GM10266 (cell line): Measurements from ENCODE around the gene WASL.
"Not testable (repeated sequence)": the region's sequence is repeated elsewhere in the genome, so short reads cannot be mapped to it uniquely, and the experiment has no call there.

Experiments
- DNase-seq: peaks from one replicate; pipeline ENCODE4 v3.0.0; 2012; ENCODE audit errors: extremely low spot score
- TF ChIP-seq, protein P1 (sequence below): IDR thresholded peaks from 2 replicates; pipeline ENCODE4 v1.5.1; 2012; ENCODE audit warnings: mild to moderate bottlenecking, low read depth; ENCODE audit not compliant: control insufficient read depth, insufficient read depth; ENCODE audit errors: missing control alignments

Gene WASL

DNA sequence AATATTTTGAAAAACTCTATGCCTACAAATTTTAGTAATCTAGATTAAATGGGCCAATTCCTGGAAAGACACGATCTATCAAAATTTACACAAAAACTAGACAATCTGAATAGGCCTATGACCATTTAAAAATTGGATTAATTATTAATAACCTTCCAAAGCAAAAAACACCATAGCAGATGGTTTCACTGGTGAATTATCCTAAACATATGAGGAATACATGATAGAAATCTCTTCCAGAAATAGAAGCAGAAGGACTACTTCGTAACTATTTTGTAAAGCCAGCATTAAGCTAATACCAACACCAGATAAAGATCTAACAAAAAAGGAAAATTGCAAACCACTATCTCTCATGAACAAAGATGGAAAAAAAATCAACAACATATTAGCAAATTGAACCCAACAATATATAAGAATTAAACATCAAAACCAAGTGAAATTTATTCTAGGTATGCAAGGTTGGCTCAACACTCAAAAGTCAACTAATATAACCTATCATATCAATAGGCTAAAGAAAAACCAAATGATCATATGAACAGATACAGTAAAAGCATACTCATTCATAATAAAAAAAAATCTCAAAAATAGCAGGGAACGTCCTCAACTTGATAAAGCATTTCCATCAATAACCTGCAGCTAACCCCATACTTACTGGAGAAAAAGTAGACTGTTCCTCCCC is 16.3 kb downstream of the WASL start:
- DNase-seq = no peak

DNA sequence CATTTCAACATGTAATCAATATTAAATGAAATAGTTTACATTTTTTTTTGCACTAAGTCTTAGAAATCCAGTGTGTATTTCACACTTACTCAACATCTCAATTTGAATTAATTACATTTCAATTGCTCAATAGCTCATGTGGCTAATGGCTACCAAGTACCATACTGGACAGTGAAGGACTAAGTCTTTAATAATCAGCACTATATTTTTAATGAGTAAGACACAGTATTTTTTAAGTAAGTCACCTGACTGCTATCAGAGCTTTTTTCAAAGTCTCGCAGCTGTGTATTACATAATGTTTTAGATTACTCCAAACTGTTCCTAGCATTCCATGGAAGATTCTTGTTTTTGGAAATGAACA is 19.6 kb downstream of the WASL start:
- DNase-seq = no peak
- TF ChIP-seq, protein P1, sequence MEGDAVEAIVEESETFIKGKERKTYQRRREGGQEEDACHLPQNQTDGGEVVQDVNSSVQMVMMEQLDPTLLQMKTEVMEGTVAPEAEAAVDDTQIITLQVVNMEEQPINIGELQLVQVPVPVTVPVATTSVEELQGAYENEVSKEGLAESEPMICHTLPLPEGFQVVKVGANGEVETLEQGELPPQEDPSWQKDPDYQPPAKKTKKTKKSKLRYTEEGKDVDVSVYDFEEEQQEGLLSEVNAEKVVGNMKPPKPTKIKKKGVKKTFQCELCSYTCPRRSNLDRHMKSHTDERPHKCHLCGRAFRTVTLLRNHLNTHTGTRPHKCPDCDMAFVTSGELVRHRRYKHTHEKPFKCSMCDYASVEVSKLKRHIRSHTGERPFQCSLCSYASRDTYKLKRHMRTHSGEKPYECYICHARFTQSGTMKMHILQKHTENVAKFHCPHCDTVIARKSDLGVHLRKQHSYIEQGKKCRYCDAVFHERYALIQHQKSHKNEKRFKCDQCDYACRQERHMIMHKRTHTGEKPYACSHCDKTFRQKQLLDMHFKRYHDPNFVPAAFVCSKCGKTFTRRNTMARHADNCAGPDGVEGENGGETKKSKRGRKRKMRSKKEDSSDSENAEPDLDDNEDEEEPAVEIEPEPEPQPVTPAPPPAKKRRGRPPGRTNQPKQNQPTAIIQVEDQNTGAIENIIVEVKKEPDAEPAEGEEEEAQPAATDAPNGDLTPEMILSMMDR = no peak

More for the DNA sequence above, 16.3 kb downstream of the WASL start:
- TF ChIP-seq, protein P1 = no peak

DNA sequence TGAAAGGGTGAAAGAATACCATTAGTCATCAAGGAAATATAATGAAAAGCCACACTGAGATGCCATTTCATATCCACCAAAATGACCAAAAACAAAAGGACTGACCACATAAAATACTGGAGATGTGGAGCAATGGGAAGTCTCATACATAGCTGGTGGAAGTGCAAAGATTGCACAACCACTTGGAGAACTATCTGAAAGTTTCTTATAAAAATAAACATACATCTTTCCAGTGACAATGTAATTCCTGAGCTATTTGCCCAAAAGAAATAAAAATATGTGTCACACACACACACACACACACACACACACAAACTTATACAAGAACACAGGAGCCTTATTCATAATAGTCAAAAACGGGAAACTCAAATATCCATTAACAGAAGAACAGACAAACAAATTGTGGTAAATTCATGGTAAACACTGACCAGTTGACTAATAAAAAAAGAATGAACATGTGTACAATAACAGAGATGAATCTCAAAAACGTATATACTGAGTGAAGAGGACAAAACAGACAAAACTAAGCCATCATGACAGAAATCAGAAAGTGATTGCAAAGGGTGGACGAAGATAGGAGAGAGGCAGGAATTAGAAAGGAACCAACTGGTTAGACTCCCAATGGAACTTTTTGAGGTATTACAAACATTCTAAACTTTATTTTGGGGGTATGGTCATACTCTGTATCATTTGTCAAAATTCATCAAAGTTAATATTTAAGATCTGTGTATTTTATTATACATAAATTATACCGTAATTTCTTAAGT is 21.5 kb downstream of the WASL start:
- DNase-seq = no peak
- TF ChIP-seq, protein P1 = no peak

DNA sequence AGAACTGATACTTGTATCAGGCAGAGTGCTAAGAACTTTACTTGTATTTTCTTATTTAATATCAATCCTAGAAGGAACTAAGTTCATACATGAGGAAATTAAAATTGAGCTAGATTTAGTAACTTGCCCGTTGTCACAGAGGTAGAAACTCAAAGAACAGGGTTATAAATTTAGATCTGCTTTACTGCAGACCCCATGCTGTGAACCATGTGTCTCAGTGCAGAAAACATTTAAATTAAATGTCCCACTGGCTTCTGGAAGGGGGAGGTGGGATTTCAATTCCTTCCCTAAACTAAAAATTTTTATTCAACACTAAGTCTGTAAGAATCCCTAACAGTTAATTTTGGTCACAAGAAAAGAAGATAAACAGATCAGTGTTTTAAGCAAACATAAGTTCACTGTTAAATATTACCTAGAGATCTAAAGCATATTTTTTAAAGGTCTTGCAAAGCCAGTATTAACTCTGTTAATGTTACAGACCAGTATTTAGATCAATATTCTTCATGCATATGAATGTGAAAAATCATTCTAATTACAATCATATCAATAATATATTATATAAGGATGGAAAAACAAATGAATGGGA is 23.1 kb downstream of the WASL start:
- TF ChIP-seq, protein P1 = no peak
- no peak for DNase-seq

- TF ChIP-seq, protein P1 = no peak
- DNase-seq = no peak
Measured at GRCh38 chr7:123724817-123725253, 24.0 kb downstream of the WASL start.

DNA sequence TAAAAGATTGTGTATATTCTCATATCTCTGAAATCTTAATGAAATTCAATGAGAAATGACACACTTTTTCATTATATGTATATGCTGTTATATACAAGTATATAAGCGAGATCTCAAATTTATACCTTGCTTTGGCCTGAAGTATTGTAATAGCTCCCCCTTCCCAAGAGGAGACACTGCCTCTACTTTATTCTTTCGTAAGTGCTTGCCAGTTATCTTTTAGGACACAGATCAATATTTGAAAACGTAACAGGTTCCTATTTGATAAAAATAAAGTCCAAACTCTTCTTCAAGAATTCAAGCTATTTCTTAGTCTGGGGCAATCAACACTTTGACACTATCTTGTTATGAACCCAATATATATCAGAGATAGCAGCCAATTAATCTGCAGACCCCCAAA is 24.9 kb downstream of the WASL start:
- DNase-seq = no peak
- TF ChIP-seq, protein P1 = no peak

- DNase-seq = not testable (repeated sequence)
Measured at GRCh38 chr7:123720527-123720926, 28.3 kb downstream of the WASL start.
